Measurements from ENCODE around the gene CCDC87.
"Not testable (repeated sequence)": the region's sequence is repeated elsewhere in the genome, so short reads cannot be mapped to it uniquely, and the experiment has no call there.

The CCDC87 gene

GRCh38 chr11:66593650-66594049, 787 bp upstream of the CCDC87 start:
- peak overlapping the region; percentile 86 for H3K27ac ChIP-seq
- H3K4me1 ChIP-seq (ENCODE audit: control insufficient read depth in 1 of 2, insufficient read depth in 1 of 2, low read depth in 1 of 2, low read length in 1 of 2) = peaks cover 15 to 19% of the 10 kb centered on the region in 2 experiments
- no peaks in the 10 kb centered on the region for H3K27me3 ChIP-seq
- TF ChIP-seq CTCF (IDR thresholded peaks at IDR 0.05) = no peak
- no peaks in the 10 kb centered on the region for H3K36me3 ChIP-seq
- peak overlapping the region; percentile 88 to 94 for H3K4me3 ChIP-seq (ENCODE audit: low read depth in 1 of 2, low read length in 1 of 2)
- H3K9me3 ChIP-seq = no peaks in the 10 kb centered on the region

GRCh38 chr11:66593303-66593635, 406 bp upstream of the CCDC87 start:
- no peak for TF ChIP-seq CTCF (IDR thresholded peaks at IDR 0.05)
- Histone ChIP-seq H3K27me3 (no peaks in the 10 kb centered on the region), H3K4me1 (ENCODE audit: control insufficient read depth in 1 of 2, insufficient read depth in 1 of 2, low read depth in 1 of 2, low read length in 1 of 2) (peaks cover 15 to 19% of the 10 kb centered on the region in 2 experiments), H3K36me3 (no peaks in the 10 kb centered on the region), H3K27ac (peak overlapping the region; percentile 86), H3K9me3 (no peaks in the 10 kb centered on the region), H3K4me3 (ENCODE audit: low read depth in 1 of 2, low read length in 1 of 2) (peak overlapping the region; percentile 88 to 94)

GRCh38 chr11:66591175-66591574, 1.7 kb downstream of the CCDC87 start:
- H3K27me3 ChIP-seq = no peaks in the 10 kb centered on the region
- H3K4me3 ChIP-seq (ENCODE audit: low read depth in 1 of 2, low read length in 1 of 2) = no peak overlapping the region

GRCh38 chr11:66589996-66590675, 2.7 kb downstream of the CCDC87 start:
- Histone ChIP-seq H3K27me3 (no peaks in the 10 kb centered on the region), H3K4me1 (ENCODE audit: control insufficient read depth in 1 of 2, insufficient read depth in 1 of 2, low read depth in 1 of 2, low read length in 1 of 2) (peaks cover 15 to 19% of the 10 kb centered on the region in 2 experiments), H3K27ac (no peak overlapping the region), H3K36me3 (no peaks in the 10 kb centered on the region), H3K9me3 (no peaks in the 10 kb centered on the region), H3K4me3 (ENCODE audit: low read depth in 1 of 2, low read length in 1 of 2) (no peak overlapping the region)
- no peak for TF ChIP-seq CTCF (IDR thresholded peaks at IDR 0.05)

More at GRCh38 chr11:66591175-66591574, 1.7 kb downstream of the CCDC87 start:
- Histone ChIP-seq H3K9me3 (no peaks in the 10 kb centered on the region), H3K4me1 (ENCODE audit: control insufficient read depth in 1 of 2, insufficient read depth in 1 of 2, low read depth in 1 of 2, low read length in 1 of 2) (peaks cover 15 to 19% of the 10 kb centered on the region in 2 experiments), H3K27ac (no peak overlapping the region), H3K36me3 (no peaks in the 10 kb centered on the region)
- no peak for TF ChIP-seq CTCF (IDR thresholded peaks at IDR 0.05)

GRCh38 chr11:66589315-66589714, 3.5 kb downstream of the CCDC87 start:
- H3K27ac ChIP-seq; H3K27me3 ChIP-seq; H3K4me3 ChIP-seq (ENCODE audit: low read depth in 1 of 2, low read length in 1 of 2); H3K36me3 ChIP-seq; H3K9me3 ChIP-seq: not testable (repeated sequence)
- H3K4me1 ChIP-seq (ENCODE audit: control insufficient read depth in 1 of 2, insufficient read depth in 1 of 2, low read depth in 1 of 2, low read length in 1 of 2) = peaks cover 15 to 19% of the 10 kb centered on the region in 2 experiments

GRCh38 chr11:66586136-66586535, 6.7 kb downstream of the CCDC87 start:
- Histone ChIP-seq H3K27me3 (peaks cover 7% of the 10 kb centered on the region), H3K9me3 (no peaks in the 10 kb centered on the region), H3K27ac (no peak overlapping the region), H3K4me1 (ENCODE audit: control insufficient read depth in 1 of 2, insufficient read depth in 1 of 2, low read depth in 1 of 2, low read length in 1 of 2) (no peaks in the 10 kb centered on the region), H3K36me3 (no peaks in the 10 kb centered on the region), H3K4me3 (ENCODE audit: low read depth in 1 of 2, low read length in 1 of 2) (no peak overlapping the region)
- TF ChIP-seq CTCF (IDR thresholded peaks at IDR 0.05) = no peak

- H3K27me3 ChIP-seq; H3K36me3 ChIP-seq; H3K9me3 ChIP-seq; H3K4me3 ChIP-seq (ENCODE audit: low read depth in 1 of 2, low read length in 1 of 2); H3K27ac ChIP-seq; H3K4me1 ChIP-seq (ENCODE audit: control insufficient read depth in 1 of 2, insufficient read depth in 1 of 2, low read depth in 1 of 2, low read length in 1 of 2): not testable (repeated sequence)
Measured at GRCh38 chr11:66585447-66585846, 7.4 kb downstream of the CCDC87 start.

- not testable (repeated sequence) for H3K27me3 ChIP-seq; H3K9me3 ChIP-seq; H3K27ac ChIP-seq; H3K36me3 ChIP-seq; H3K4me1 ChIP-seq (ENCODE audit: control insufficient read depth in 1 of 2, insufficient read depth in 1 of 2, low read depth in 1 of 2, low read length in 1 of 2); H3K4me3 ChIP-seq (ENCODE audit: low read depth in 1 of 2, low read length in 1 of 2)
Measured at GRCh38 chr11:66582565-66583147, 10.2 kb downstream of the CCDC87 start.
